HCT116 (cell line): ENCODE measurements around the gene NPPC. TPM values are rescaled to one million over a fixed set of nuclear protein-coding genes. Genes with fewer than 3 reads are reported as not detected.

Source experiments
- ATAC-seq: fragments of 200-7000 bp; cut with Tn5 transposase; 2 replicates; pipeline ENCODE4 v1.9.1; 2020; ENCODE audit warnings: mild to moderate bottlenecking, moderate library complexity
- BruUV-seq: library from RNA; stranded (reverse); fragments of 400-500 nt; replicated peaks from 2 replicates; lab custom pipeline; 2021; lab: Mats Ljungman, UMichigan
- CTCF ChIA-PET: fragments of 300-600 bp; sonication (Branson Sonifier 250); formaldehyde crosslinking; loops from one replicate; lab custom pipeline; 2021; ENCODE audit warnings: antibody characterized with exemption; lab: Charles Lee
- POLR2A ChIA-PET: fragments of 300-600, 350-600 bp; sonication (Branson Sonifier 250); formaldehyde crosslinking; loops from one replicate; lab custom pipeline; 2021; ENCODE audit warnings: antibody characterized with exemption; lab: Charles Lee
- RAD21 ChIA-PET, 2 experiments: fragments of 300-600 bp; sonication (Branson Sonifier 250); formaldehyde crosslinking; loops; one replicate each; lab custom pipeline; 2023; ENCODE audit warnings: low total read pairs in 2 of 2; ENCODE audit not compliant: uncharacterized antibody in 2 of 2, unreplicated experiment in 2 of 2, low non-redundant PET in 1 of 2; lab: Charles Lee
- DNase-seq: peaks from one replicate; pipeline ENCODE4 v3.0.0-alpha.2; 2010; ENCODE audit warnings: low read depth, low spot score
- H2AFZ ChIP-seq: fragments of 200-600 bp; shearing (Covaris generic), sonication (generic); 2 replicates; pipeline ENCODE4 v1.6.1; 2017; ENCODE audit warnings: low read depth, mixed run types, mixed read lengths, antibody characterized with exemption, low read length; ENCODE audit not compliant: poor library complexity, severe bottlenecking
- H3K27ac ChIP-seq: 2 replicates; pipeline ENCODE4 v1.5.1; 2012; ENCODE audit warnings: low read depth, low read length
- H3K27me3 ChIP-seq: fragments of 200-600 bp; sonication (generic); 2 replicates; pipeline ENCODE4 v1.6.1; 2016; ENCODE audit warnings: mixed run types, low read length, mixed read lengths; ENCODE audit not compliant: insufficient read depth
- H3K36me3 ChIP-seq, 2 experiments: fragments of 200-500 bp in 1 of 2; fragments of 200-600 bp in 1 of 2; sonication (Bioruptor generic) in 1 of 2; sonication (generic) in 1 of 2; 2 replicates each; pipeline versions ENCODE4 v1.5.1 to v1.6.1; 2014 to 2016; ENCODE audit warnings: low read length in 2 of 2, inconsistent platforms in 1 of 2, mixed read lengths in 1 of 2, mixed run types in 1 of 2; ENCODE audit not compliant: insufficient read depth in 2 of 2, control insufficient read depth in 1 of 2
- H3K4me1 ChIP-seq, 2 experiments: fragments of 200-600 bp in 1 of 2; sonication (generic) in 1 of 2; 2 replicates each; pipeline versions ENCODE4 v1.5.1 to v1.6.1; 2012 to 2017; ENCODE audit warnings: low read length in 2 of 2, inconsistent platforms in 1 of 2, mild to moderate bottlenecking in 1 of 2, mixed read lengths in 1 of 2, mixed run types in 1 of 2, moderate library complexity in 1 of 2; ENCODE audit not compliant: insufficient read depth in 2 of 2, control insufficient read depth in 1 of 2
- H3K4me2 ChIP-seq: fragments of 200-600 bp; sonication (generic); 2 replicates; pipeline ENCODE4 v1.6.1; 2017; ENCODE audit warnings: mixed run types, low read length, mixed read lengths
- H3K4me3 ChIP-seq, 2 experiments: fragments of 200-600 bp in 1 of 2; sonication (generic) in 1 of 2; replicated peaks in 1 of 2; 2 replicates each; pipeline ENCODE4 v1.5.1; 2011 to 2016; ENCODE audit warnings: low read length in 2 of 2, control low read depth in 1 of 2, low read depth in 1 of 2, mild to moderate bottlenecking in 1 of 2, mixed read lengths in 1 of 2, mixed run types in 1 of 2
- H3K79me2 ChIP-seq: fragments of 200-600 bp; sonication (generic); 2 replicates; pipeline ENCODE4 v1.6.1; 2017; ENCODE audit warnings: mild to moderate bottlenecking, mixed run types, low read length, moderate library complexity, mixed read lengths; ENCODE audit not compliant: insufficient read depth
- H3K9ac ChIP-seq: fragments of 200-600 bp; sonication (generic); 2 replicates; pipeline ENCODE4 v1.6.1; 2016; ENCODE audit warnings: low read length, mixed read lengths
- H3K9me2 ChIP-seq: fragments of 200-600 bp; sonication (generic), shearing (Covaris generic); 2 replicates; pipeline ENCODE4 v1.6.1; 2017; ENCODE audit warnings: mixed run types, mild to moderate bottlenecking, moderate library complexity; ENCODE audit not compliant: insufficient read depth
- H3K9me3 ChIP-seq, 2 experiments: fragments of 200-500 bp in 1 of 2; fragments of 200-600 bp in 1 of 2; sonication (Bioruptor generic) in 1 of 2; sonication (generic) in 1 of 2; 2 replicates each; pipeline ENCODE4 v1.6.1; 2014 to 2017; ENCODE audit warnings: low read length in 2 of 2, mixed read lengths in 2 of 2, inconsistent platforms in 1 of 2, low read depth in 1 of 2, mild to moderate bottlenecking in 1 of 2, mixed run types in 1 of 2, moderate library complexity in 1 of 2; ENCODE audit not compliant: control insufficient read depth in 1 of 2, insufficient read depth in 1 of 2
- H4K20me1 ChIP-seq: fragments of 200-600 bp; sonication (generic), shearing (Covaris generic); 2 replicates; pipeline ENCODE4 v1.6.1; 2017; ENCODE audit warnings: mixed run types, mild to moderate bottlenecking, moderate library complexity; ENCODE audit not compliant: insufficient read depth
- CEBPB ChIP-seq: IDR thresholded peaks from 2 replicates; pipeline ENCODE4 v1.6.1; 2012; ENCODE audit warnings: low read depth
- EZH2 ChIP-seq: fragments of 200-600 bp; sonication (generic); IDR thresholded peaks from 2 replicates; pipeline ENCODE4 v1.6.1; 2017; ENCODE audit warnings: antibody characterized with exemption, mixed run types
- EZH2phosphoT487 ChIP-seq: fragments of 200-600 bp; IDR thresholded peaks from 2 replicates; pipeline ENCODE4 v1.6.1; 2018; ENCODE audit warnings: antibody characterized with exemption, borderline replicate concordance
- JUND ChIP-seq: IDR thresholded peaks from 2 replicates; pipeline ENCODE4 v1.6.1; 2012
- POLR2A ChIP-seq: IDR thresholded peaks from 2 replicates; pipeline ENCODE4 v1.7.0; 2011; ENCODE audit warnings: borderline replicate concordance; ENCODE audit not compliant: insufficient read depth, insufficient read length; ENCODE audit errors: extremely low read depth
- SP1 ChIP-seq: IDR thresholded peaks from 2 replicates; pipeline ENCODE4 v1.6.1; 2012; ENCODE audit warnings: low read depth
- ZFX ChIP-seq: fragments of 450-650 bp; IDR thresholded peaks from 2 replicates; pipeline ENCODE4 v1.6.1; 2017
- intact Hi-C: fragments of 100-400 bp; cut with micrococcal nuclease; formaldehyde crosslinking; loops from 2 replicates; pipeline ENCODE4 v1.10.0; 2022
- total RNA-seq: library from RNA; stranded (reverse); gene quantifications from one replicate; pipeline ENCODE4 v1.2.1, GENCODE V29; 2021; ENCODE audit not compliant: unreplicated experiment
- TF ChIP-seq, protein P1 (sequence below): IDR thresholded peaks from 2 replicates; pipeline ENCODE4 v1.6.1; 2011; ENCODE audit warnings: mild to moderate bottlenecking, low read length, moderate library complexity; ENCODE audit not compliant: insufficient replicate concordance; ENCODE audit errors: extremely low read depth
- TF ChIP-seq, protein P2 (sequence below): IDR thresholded peaks from 2 replicates; pipeline ENCODE4 v1.6.1; 2012
- TF ChIP-seq, protein P3 (sequence below): IDR thresholded peaks from 2 replicates; pipeline ENCODE4 v1.6.1; 2012; ENCODE audit warnings: low read depth
- TF ChIP-seq, protein P4 (sequence below): IDR thresholded peaks from 2 replicates; pipeline ENCODE4 v1.6.1; 2012

NPPC gene
- total RNA-seq, 1 experiment from 2014 or later: 0.52 TPM

DNA sequence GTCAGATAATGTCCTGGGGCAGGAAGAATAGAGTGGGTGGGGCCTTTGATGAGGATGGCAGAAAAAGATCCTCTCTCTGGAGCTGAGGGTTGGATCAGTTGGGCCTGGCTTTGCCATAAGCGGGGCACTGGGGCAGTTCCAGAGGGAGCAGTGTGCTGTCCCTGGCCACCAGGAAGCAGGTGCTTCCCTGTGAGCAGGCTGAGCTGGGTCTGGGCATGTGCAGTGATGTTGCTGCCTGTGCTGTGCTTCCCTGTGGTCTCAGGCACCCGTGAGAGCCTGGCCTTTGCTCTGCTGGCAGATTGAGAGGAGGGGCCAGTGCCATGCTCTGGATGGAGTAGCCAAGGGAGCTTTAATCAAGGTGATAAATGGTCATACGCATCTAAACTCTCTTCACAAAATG lies 14.6 kb upstream of the NPPC start:
- Histone ChIP-seq H3K4me2 (no peak overlapping the region), H3K79me2 (no peaks in the 10 kb centered on the region), H3K9me3 (no peaks in the 10 kb centered on the region), H4K20me1 (no peaks in the 10 kb centered on the region), H3K9me2 (no peaks in the 10 kb centered on the region), H3K4me1 (no peaks in the 10 kb centered on the region), H3K36me3 (no peaks in the 10 kb centered on the region), H3K4me3 (no peak overlapping the region), H3K9ac (no peak overlapping the region), H3K27ac (no peak overlapping the region), H2AFZ (no peak overlapping the region), H3K27me3 (no peaks in the 10 kb centered on the region)
- POLR2A ChIA-PET: no interaction called here
- DNase-seq (no peak), ATAC-seq (peak; percentile 55)
- CTCF ChIA-PET: interaction anchor here (1.7 to 1.9 kb wide), 2 partner anchors 11 to 12 kb away, joined by 5 read pairs; no protein-coding TSS in a partner anchor
- intact Hi-C loops: no loop called here
- BruUV-seq: no TSS peak
- RAD21 ChIA-PET: no interaction called here
- TF ChIP-seq, protein P1, sequence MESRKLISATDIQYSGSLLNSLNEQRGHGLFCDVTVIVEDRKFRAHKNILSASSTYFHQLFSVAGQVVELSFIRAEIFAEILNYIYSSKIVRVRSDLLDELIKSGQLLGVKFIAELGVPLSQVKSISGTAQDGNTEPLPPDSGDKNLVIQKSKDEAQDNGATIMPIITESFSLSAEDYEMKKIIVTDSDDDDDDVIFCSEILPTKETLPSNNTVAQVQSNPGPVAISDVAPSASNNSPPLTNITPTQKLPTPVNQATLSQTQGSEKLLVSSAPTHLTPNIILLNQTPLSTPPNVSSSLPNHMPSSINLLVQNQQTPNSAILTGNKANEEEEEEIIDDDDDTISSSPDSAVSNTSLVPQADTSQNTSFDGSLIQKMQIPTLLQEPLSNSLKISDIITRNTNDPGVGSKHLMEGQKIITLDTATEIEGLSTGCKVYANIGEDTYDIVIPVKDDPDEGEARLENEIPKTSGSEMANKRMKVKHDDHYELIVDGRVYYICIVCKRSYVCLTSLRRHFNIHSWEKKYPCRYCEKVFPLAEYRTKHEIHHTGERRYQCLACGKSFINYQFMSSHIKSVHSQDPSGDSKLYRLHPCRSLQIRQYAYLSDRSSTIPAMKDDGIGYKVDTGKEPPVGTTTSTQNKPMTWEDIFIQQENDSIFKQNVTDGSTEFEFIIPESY: no peak
- TF ChIP-seq, protein P2, sequence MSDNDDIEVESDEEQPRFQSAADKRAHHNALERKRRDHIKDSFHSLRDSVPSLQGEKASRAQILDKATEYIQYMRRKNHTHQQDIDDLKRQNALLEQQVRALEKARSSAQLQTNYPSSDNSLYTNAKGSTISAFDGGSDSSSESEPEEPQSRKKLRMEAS: 0 out of 2 replicates have a peak, but pooled peaks have one; percentile 10

DNA sequence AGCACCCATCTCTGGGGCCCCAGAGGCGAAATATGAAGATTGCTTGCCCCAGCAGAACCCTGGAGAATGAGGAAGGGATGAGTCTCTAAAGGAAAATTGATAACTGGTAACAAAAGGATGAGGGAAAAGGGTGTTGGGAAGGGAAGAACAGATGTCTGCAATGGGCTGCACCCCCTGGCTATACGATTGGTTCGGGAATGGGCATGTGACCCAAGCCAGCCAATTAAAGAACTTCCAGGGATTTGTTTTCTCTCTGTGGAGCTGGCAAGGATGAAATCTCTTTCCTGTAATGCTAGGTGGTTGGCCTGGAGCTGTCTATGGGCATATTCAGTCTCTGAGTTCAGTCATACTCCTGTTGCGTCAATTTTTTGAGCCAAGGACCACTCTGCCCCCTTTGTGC lies 12.8 kb upstream of the NPPC start:
- ChIA-PET CTCF (interaction anchor here (1.3 to 1.7 kb wide), 2 partner anchors 14 to 39 kb away, joined by 4 to 5 read pairs; no protein-coding TSS in a partner anchor), RAD21 (no interaction called here), POLR2A (no interaction called here)
- Histone ChIP-seq H2AFZ (no peak overlapping the region), H3K9me3 (no peaks in the 10 kb centered on the region), H3K4me1 (no peaks in the 10 kb centered on the region), H3K9me2 (no peaks in the 10 kb centered on the region), H3K9ac (no peak overlapping the region), H3K4me2 (no peak overlapping the region), H3K27ac (no peak overlapping the region), H3K4me3 (no peak overlapping the region), H4K20me1 (no peaks in the 10 kb centered on the region), H3K36me3 (no peaks in the 10 kb centered on the region), H3K27me3 (no peaks in the 10 kb centered on the region), H3K79me2 (no peaks in the 10 kb centered on the region)
- ATAC-seq (no peak), DNase-seq (no peak)
- no TSS peak for BruUV-seq
- intact Hi-C loops: no loop called here
- TF ChIP-seq SP1 (no peak), EZH2 (no peak), EZH2phosphoT487 (no peak), CEBPB (no peak), JUND (no peak), ZFX (no peak), POLR2A (no peak)
- TF ChIP-seq, protein P3, sequence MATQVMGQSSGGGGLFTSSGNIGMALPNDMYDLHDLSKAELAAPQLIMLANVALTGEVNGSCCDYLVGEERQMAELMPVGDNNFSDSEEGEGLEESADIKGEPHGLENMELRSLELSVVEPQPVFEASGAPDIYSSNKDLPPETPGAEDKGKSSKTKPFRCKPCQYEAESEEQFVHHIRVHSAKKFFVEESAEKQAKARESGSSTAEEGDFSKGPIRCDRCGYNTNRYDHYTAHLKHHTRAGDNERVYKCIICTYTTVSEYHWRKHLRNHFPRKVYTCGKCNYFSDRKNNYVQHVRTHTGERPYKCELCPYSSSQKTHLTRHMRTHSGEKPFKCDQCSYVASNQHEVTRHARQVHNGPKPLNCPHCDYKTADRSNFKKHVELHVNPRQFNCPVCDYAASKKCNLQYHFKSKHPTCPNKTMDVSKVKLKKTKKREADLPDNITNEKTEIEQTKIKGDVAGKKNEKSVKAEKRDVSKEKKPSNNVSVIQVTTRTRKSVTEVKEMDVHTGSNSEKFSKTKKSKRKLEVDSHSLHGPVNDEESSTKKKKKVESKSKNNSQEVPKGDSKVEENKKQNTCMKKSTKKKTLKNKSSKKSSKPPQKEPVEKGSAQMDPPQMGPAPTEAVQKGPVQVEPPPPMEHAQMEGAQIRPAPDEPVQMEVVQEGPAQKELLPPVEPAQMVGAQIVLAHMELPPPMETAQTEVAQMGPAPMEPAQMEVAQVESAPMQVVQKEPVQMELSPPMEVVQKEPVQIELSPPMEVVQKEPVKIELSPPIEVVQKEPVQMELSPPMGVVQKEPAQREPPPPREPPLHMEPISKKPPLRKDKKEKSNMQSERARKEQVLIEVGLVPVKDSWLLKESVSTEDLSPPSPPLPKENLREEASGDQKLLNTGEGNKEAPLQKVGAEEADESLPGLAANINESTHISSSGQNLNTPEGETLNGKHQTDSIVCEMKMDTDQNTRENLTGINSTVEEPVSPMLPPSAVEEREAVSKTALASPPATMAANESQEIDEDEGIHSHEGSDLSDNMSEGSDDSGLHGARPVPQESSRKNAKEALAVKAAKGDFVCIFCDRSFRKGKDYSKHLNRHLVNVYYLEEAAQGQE: no peak
- TF ChIP-seq, protein P4, sequence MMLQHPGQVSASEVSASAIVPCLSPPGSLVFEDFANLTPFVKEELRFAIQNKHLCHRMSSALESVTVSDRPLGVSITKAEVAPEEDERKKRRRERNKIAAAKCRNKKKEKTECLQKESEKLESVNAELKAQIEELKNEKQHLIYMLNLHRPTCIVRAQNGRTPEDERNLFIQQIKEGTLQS: no peak
- TF ChIP-seq, protein P2: no peak
- TF ChIP-seq, protein P1: no peak
